Measurements from ENCODE around the gene SMPD3.

Gene SMPD3

GRCh38 chr16:68357521-68357922, 90.8 kb downstream of the SMPD3 start:
- no peak for DNase-seq (ENCODE audit: low spot score in 2 of 2)
- H3K4me1 Mint-ChIP-seq, result peaks cover 6% of the 10 kb centered on the region
- H3K27me3 Mint-ChIP-seq, result no peaks in the 10 kb centered on the region
- H3K9me3 Mint-ChIP-seq, result no peaks in the 10 kb centered on the region
- H3K36me3 Mint-ChIP-seq, result peaks cover 18% of the 10 kb centered on the region
- no peak overlapping the region for H3K4me3 Mint-ChIP-seq
- no peak for ATAC-seq (ENCODE audit: low read depth)
- H3K27ac Mint-ChIP-seq, result no peak overlapping the region

GRCh38 chr16:68356919-68357286, 91.4 kb downstream of the SMPD3 start:
- H3K4me1 Mint-ChIP-seq, result peaks cover 6% of the 10 kb centered on the region
- no peak overlapping the region for H3K27ac Mint-ChIP-seq
- DNase-seq (ENCODE audit: low spot score in 2 of 2) (no peak), ATAC-seq (ENCODE audit: low read depth) (no peak)
- peaks cover 23% of the 10 kb centered on the region for H3K36me3 Mint-ChIP-seq
- H3K4me3 Mint-ChIP-seq, result no peak overlapping the region
- no peaks in the 10 kb centered on the region for H3K27me3 Mint-ChIP-seq
- no peaks in the 10 kb centered on the region for H3K9me3 Mint-ChIP-seq

GRCh38 chr16:68356249-68356918, 91.9 kb downstream of the SMPD3 start:
- peaks cover 6% of the 10 kb centered on the region for H3K4me1 Mint-ChIP-seq
- ATAC-seq (ENCODE audit: low read depth) (peak; percentile 79), DNase-seq (ENCODE audit: low spot score in 2 of 2) (no peak)
- H3K27ac Mint-ChIP-seq, result no peak overlapping the region
- peaks cover 27% of the 10 kb centered on the region for H3K36me3 Mint-ChIP-seq
- H3K4me3 Mint-ChIP-seq, result peak overlapping the region; percentile 54
- H3K27me3 Mint-ChIP-seq, result no peaks in the 10 kb centered on the region
- H3K9me3 Mint-ChIP-seq, result no peaks in the 10 kb centered on the region

GRCh38 chr16:68355447-68356248, 92.7 kb downstream of the SMPD3 start:
- Mint-ChIP-seq H3K4me3 (no peak overlapping the region), H3K27ac (no peak overlapping the region), H3K36me3 (peaks cover 30% of the 10 kb centered on the region), H3K4me1 (peaks cover 6% of the 10 kb centered on the region), H3K27me3 (no peaks in the 10 kb centered on the region), H3K9me3 (no peaks in the 10 kb centered on the region)
- ATAC-seq (ENCODE audit: low read depth), result no peak
- DNase-seq (ENCODE audit: low spot score in 2 of 2), result no peak

- peaks cover 6% of the 10 kb centered on the region for H3K4me1 Mint-ChIP-seq
- no peak overlapping the region for H3K4me3 Mint-ChIP-seq
- H3K27me3 Mint-ChIP-seq, result no peaks in the 10 kb centered on the region
- H3K9me3 Mint-ChIP-seq, result no peaks in the 10 kb centered on the region
- ATAC-seq (ENCODE audit: low read depth) (no peak), DNase-seq (ENCODE audit: low spot score in 2 of 2) (no peak)
- H3K27ac Mint-ChIP-seq, result no peak overlapping the region
- peaks cover 29% of the 10 kb centered on the region for H3K36me3 Mint-ChIP-seq
Measured at GRCh38 chr16:68354816-68355215, 93.5 kb downstream of the SMPD3 start.

GRCh38 chr16:68353366-68353765, 94.9 kb downstream of the SMPD3 start:
- Mint-ChIP-seq H3K4me1 (peaks cover 6% of the 10 kb centered on the region), H3K9me3 (no peaks in the 10 kb centered on the region), H3K36me3 (peaks cover 36% of the 10 kb centered on the region), H3K4me3 (no peak overlapping the region), H3K27ac (no peak overlapping the region), H3K27me3 (no peaks in the 10 kb centered on the region)
- ATAC-seq (ENCODE audit: low read depth) (no peak), DNase-seq (ENCODE audit: low spot score in 2 of 2) (no peak)

GRCh38 chr16:68351991-68352431, 96.3 kb downstream of the SMPD3 start:
- H3K9me3 Mint-ChIP-seq, result no peaks in the 10 kb centered on the region
- H3K27ac Mint-ChIP-seq, result no peak overlapping the region
- no peaks in the 10 kb centered on the region for H3K27me3 Mint-ChIP-seq
- DNase-seq (ENCODE audit: low spot score in 2 of 2), result no peak
- H3K4me1 Mint-ChIP-seq, result peaks cover 6% of the 10 kb centered on the region
- ATAC-seq (ENCODE audit: low read depth), result no peak
- H3K36me3 Mint-ChIP-seq, result peaks cover 45% of the 10 kb centered on the region
- no peak overlapping the region for H3K4me3 Mint-ChIP-seq

GRCh38 chr16:68351463-68351862, 96.8 kb downstream of the SMPD3 start:
- Mint-ChIP-seq H3K27ac (no peak overlapping the region), H3K4me3 (no peak overlapping the region), H3K27me3 (no peaks in the 10 kb centered on the region), H3K9me3 (no peaks in the 10 kb centered on the region), H3K4me1 (peaks cover 6% of the 10 kb centered on the region), H3K36me3 (peaks cover 49% of the 10 kb centered on the region)
- ATAC-seq (ENCODE audit: low read depth), result no peak
- no peak for DNase-seq (ENCODE audit: low spot score in 2 of 2)

- Mint-ChIP-seq H3K27me3 (no peaks in the 10 kb centered on the region), H3K4me1 (peaks cover 5% of the 10 kb centered on the region), H3K27ac (no peak overlapping the region), H3K36me3 (peaks cover 50% of the 10 kb centered on the region), H3K4me3 (no peak overlapping the region), H3K9me3 (no peaks in the 10 kb centered on the region)
- DNase-seq (ENCODE audit: low spot score in 2 of 2), result no peak
- no peak for ATAC-seq (ENCODE audit: low read depth)
Measured at GRCh38 chr16:68350813-68351350, 97.4 kb downstream of the SMPD3 start.

- peaks cover 47% of the 10 kb centered on the region for H3K36me3 Mint-ChIP-seq
- no peaks in the 10 kb centered on the region for H3K27me3 Mint-ChIP-seq
Measured at GRCh38 chr16:68349838-68350410, 98.4 kb downstream of the SMPD3 start.

GRCh38 chr16:68348639-68349445, 99.5 kb downstream of the SMPD3 start:
- Mint-ChIP-seq H3K27me3 (no peaks in the 10 kb centered on the region), H3K27ac (no peak overlapping the region), H3K36me3 (peaks cover 42% of the 10 kb centered on the region), H3K9me3 (no peaks in the 10 kb centered on the region), H3K4me3 (no peak overlapping the region), H3K4me1 (no peaks in the 10 kb centered on the region)
- ATAC-seq (ENCODE audit: low read depth), result no peak
- DNase-seq (ENCODE audit: low spot score in 2 of 2), result no peak

More at GRCh38 chr16:68349838-68350410, 98.4 kb downstream of the SMPD3 start:
- ATAC-seq (ENCODE audit: low read depth) (no peak), DNase-seq (ENCODE audit: low spot score in 2 of 2) (no peak)
- Mint-ChIP-seq H3K4me3 (no peak overlapping the region), H3K27ac (no peak overlapping the region), H3K4me1 (peaks cover 2% of the 10 kb centered on the region), H3K9me3 (no peaks in the 10 kb centered on the region)

- no peaks in the 10 kb centered on the region for H3K27me3 Mint-ChIP-seq
- H3K4me3 Mint-ChIP-seq, result no peak overlapping the region
- peaks cover 38% of the 10 kb centered on the region for H3K36me3 Mint-ChIP-seq
- no peaks in the 10 kb centered on the region for H3K9me3 Mint-ChIP-seq
- ATAC-seq (ENCODE audit: low read depth) (no peak), DNase-seq (ENCODE audit: low spot score in 2 of 2) (no peak)
- H3K4me1 Mint-ChIP-seq, result no peaks in the 10 kb centered on the region
- no peak overlapping the region for H3K27ac Mint-ChIP-seq
Measured at GRCh38 chr16:68347605-68348004, 100.7 kb downstream of the SMPD3 start.

GRCh38 chr16:68346892-68347480, 101.3 kb downstream of the SMPD3 start:
- ATAC-seq (ENCODE audit: low read depth), result no peak
- H3K4me3 Mint-ChIP-seq, result no peak overlapping the region
- H3K27me3 Mint-ChIP-seq, result no peaks in the 10 kb centered on the region
- H3K9me3 Mint-ChIP-seq, result no peaks in the 10 kb centered on the region
- H3K4me1 Mint-ChIP-seq, result no peaks in the 10 kb centered on the region
- DNase-seq (ENCODE audit: low spot score in 2 of 2), result no peak
- peaks cover 38% of the 10 kb centered on the region for H3K36me3 Mint-ChIP-seq
- no peak overlapping the region for H3K27ac Mint-ChIP-seq
